SK-N-SH (cell line): Measurements from ENCODE around the gene CNTN4. TPM values are rescaled to one million over a fixed set of nuclear protein-coding genes. Genes with fewer than 3 reads are reported as not detected.

ENCODE experiments used
- CTCF ChIA-PET: fragments of 300-600, 350-600 bp; formaldehyde crosslinking; extraction: SDS; loops from one replicate; lab custom pipeline; 2021; lab: Yijun Ruan, JAX
- POLR2A ChIA-PET: fragments of 350-600 bp; sonication (Branson Sonifier 250); formaldehyde crosslinking; extraction: SDS; loops from one replicate; lab custom pipeline; 2020; ENCODE audit warnings: antibody characterized with exemption, inconsistent platforms; lab: Yijun Ruan, JAX
- DNase-seq: peaks from one replicate; pipeline ENCODE4 v3.0.0; 2012
- H2AFZ ChIP-seq: fragments of 200-600 bp; sonication (generic); 2 replicates; pipeline ENCODE4 v1.8.1; 2016; ENCODE audit warnings: antibody characterized with exemption, mild to moderate bottlenecking, low read depth
- H3F3A ChIP-seq: fragments of 200-600 bp; sonication (generic); replicated peaks from 2 replicates; pipeline ENCODE3; 2016; ENCODE audit warnings: antibody characterized with exemption, mild to moderate bottlenecking; ENCODE audit not compliant: insufficient read depth
- H3K27ac ChIP-seq, 2 experiments: fragments of 200-500 bp in 1 of 2; fragments of 200-600 bp in 1 of 2; sonication (Bioruptor generic) in 1 of 2; sonication (generic), shearing (Covaris generic) in 1 of 2; 2 replicates each; pipeline versions ENCODE4 v1.5.1 to v1.6.1; 2014 to 2016; ENCODE audit warnings: low read depth in 2 of 2, inconsistent platforms in 1 of 2, low read length in 1 of 2, mild to moderate bottlenecking in 1 of 2, mixed read lengths in 1 of 2
- H3K27me3 ChIP-seq: fragments of 200-600 bp; sonication (generic), shearing (Covaris generic); 2 replicates; pipeline ENCODE4 v1.6.1; 2016; ENCODE audit warnings: mixed run types; ENCODE audit not compliant: insufficient read depth
- H3K36me3 ChIP-seq, 2 experiments: fragments of 200-500 bp in 1 of 2; fragments of 200-600 bp in 1 of 2; sonication (Bioruptor generic) in 1 of 2; sonication (generic) in 1 of 2; replicated peaks in 1 of 2; 2 replicates each; pipeline versions ENCODE3 to v1.5.1; 2014 to 2016; ENCODE audit warnings: low read length in 1 of 2, mild to moderate bottlenecking in 1 of 2; ENCODE audit not compliant: insufficient read depth in 2 of 2, control insufficient read depth in 1 of 2
- H3K4me1 ChIP-seq, 2 experiments: fragments of 200-500 bp in 1 of 2; fragments of 200-600 bp in 1 of 2; sonication (Bioruptor generic) in 1 of 2; sonication (generic), shearing (Covaris generic) in 1 of 2; 2 replicates each; pipeline versions ENCODE4 v1.5.1 to v1.6.1; 2014 to 2016; ENCODE audit warnings: low read depth in 1 of 2, low read length in 1 of 2, mixed run types in 1 of 2; ENCODE audit not compliant: insufficient read depth in 2 of 2, control insufficient read depth in 1 of 2
- H3K4me2 ChIP-seq: fragments of 200-600 bp; sonication (generic), shearing (Covaris generic); 2 replicates; pipeline ENCODE4 v1.6.1; 2017; ENCODE audit warnings: mixed run types
- H3K4me3 ChIP-seq, 2 experiments: fragments of 200-500 bp in 1 of 2; fragments of 200-600 bp in 1 of 2; sonication (Bioruptor generic) in 1 of 2; sonication (generic), shearing (Covaris generic) in 1 of 2; 2 replicates each; pipeline versions ENCODE4 v1.5.1 to v1.8.1; 2014 to 2016; ENCODE audit warnings: low read depth in 2 of 2, inconsistent platforms in 1 of 2, low read length in 1 of 2, mild to moderate bottlenecking in 1 of 2, mixed read lengths in 1 of 2, moderate library complexity in 1 of 2
- H3K79me2 ChIP-seq: fragments of 200-600 bp; sonication (generic); 2 replicates; pipeline ENCODE4 v1.8.1; 2017; ENCODE audit warnings: mild to moderate bottlenecking; ENCODE audit not compliant: insufficient read depth
- H3K9ac ChIP-seq: fragments of 200-600 bp; sonication (generic); 2 replicates; pipeline ENCODE4 v1.6.1; 2017; ENCODE audit warnings: mixed run types
- H3K9me2 ChIP-seq: fragments of 200-600 bp; sonication (generic); 2 replicates; pipeline ENCODE4 v1.6.1; 2017; ENCODE audit warnings: mixed run types
- H3K9me3 ChIP-seq: fragments of 200-600 bp; sonication (generic); 2 replicates; pipeline ENCODE4 v1.6.1; 2017; ENCODE audit warnings: mixed run types, mild to moderate bottlenecking, moderate library complexity
- H4K20me1 ChIP-seq: fragments of 200-600 bp; sonication (generic); 2 replicates; pipeline ENCODE4 v1.6.1; 2017; ENCODE audit warnings: mild to moderate bottlenecking, mixed run types; ENCODE audit not compliant: insufficient read depth
- CHD2 ChIP-seq: fragments of 150-350 bp; IDR thresholded peaks from 2 replicates; pipeline ENCODE4 v1.6.1; 2018; ENCODE audit warnings: low read length; ENCODE audit not compliant: partially characterized antibody
- CTCF ChIP-seq: fragments of 200-600 bp; sonication (generic); IDR thresholded peaks from 2 replicates; pipeline ENCODE4 v1.6.1; 2017; ENCODE audit warnings: antibody characterized with exemption, mild to moderate bottlenecking, moderate library complexity
- EP300 ChIP-seq, 2 experiments: IDR thresholded peaks; 2 replicates each; pipeline versions ENCODE4 v1.4.0 to v1.6.1; 2012; ENCODE audit warnings: borderline replicate concordance in 1 of 2, low read depth in 1 of 2, low read length in 1 of 2
- EZH2phosphoT487 ChIP-seq: fragments of 200-600 bp; sonication (generic); IDR thresholded peaks from 2 replicates; pipeline ENCODE4 v1.6.1; 2017; ENCODE audit warnings: low read depth, mixed run types, mild to moderate bottlenecking, antibody characterized with exemption, moderate library complexity, borderline replicate concordance
- FOSL2 ChIP-seq: IDR thresholded peaks from 2 replicates; pipeline ENCODE4 v1.4.0; 2012; ENCODE audit warnings: low read depth, mild to moderate bottlenecking, moderate library complexity, borderline replicate concordance
- FOXJ3 ChIP-seq: sonication (generic); formaldehyde crosslinking; IDR thresholded peaks from 2 replicates; pipeline ENCODE4 v1.5.1; 2020; ENCODE audit warnings: mild to moderate bottlenecking, missing genetic modification reagents
- GABPA ChIP-seq: IDR thresholded peaks from 2 replicates; pipeline ENCODE4 v1.4.0; 2012; ENCODE audit warnings: low read depth, mild to moderate bottlenecking
- GATA2 ChIP-seq: sonication (generic); formaldehyde crosslinking; IDR thresholded peaks from 2 replicates; pipeline ENCODE4 v1.5.0; 2020; ENCODE audit warnings: mild to moderate bottlenecking, missing genetic modification reagents
- MEF2A ChIP-seq: IDR thresholded peaks from 2 replicates; pipeline ENCODE4 v1.4.0; 2012; ENCODE audit warnings: low read depth, borderline replicate concordance
- MXI1 ChIP-seq: IDR thresholded peaks from 2 replicates; pipeline ENCODE4 v1.6.1; 2012; ENCODE audit warnings: mild to moderate bottlenecking, low read depth, low read length, improper control_type of control experiment
- NRF1 ChIP-seq: IDR thresholded peaks from 2 replicates; pipeline ENCODE4 v1.6.1; 2012; ENCODE audit warnings: low read depth, mild to moderate bottlenecking, low read length
- PBX3 ChIP-seq: IDR thresholded peaks from 2 replicates; pipeline ENCODE4; 2012
- POLR2AphosphoS5 ChIP-seq: IDR thresholded peaks from 2 replicates; pipeline ENCODE4 v1.6.1; 2012; ENCODE audit warnings: low read depth, low read length
- RAD21 ChIP-seq: IDR thresholded peaks from 2 replicates; pipeline ENCODE4 v1.6.1; 2012; ENCODE audit warnings: mild to moderate bottlenecking, low read length
- RCOR1 ChIP-seq: fragments of 150-350 bp; IDR thresholded peaks from 2 replicates; pipeline ENCODE4 v1.6.1; 2017; ENCODE audit warnings: antibody characterized with exemption, low read length
- RXRA ChIP-seq: IDR thresholded peaks from 2 replicates; pipeline ENCODE4 v1.4.0; 2012; ENCODE audit warnings: low read depth, mild to moderate bottlenecking, borderline replicate concordance
- SIN3A ChIP-seq: IDR thresholded peaks from 2 replicates; pipeline ENCODE4 v1.6.1; 2012; ENCODE audit warnings: low read depth, mild to moderate bottlenecking, low read length, moderate library complexity, borderline replicate concordance
- SMC3 ChIP-seq: IDR thresholded peaks from 2 replicates; pipeline ENCODE4 v1.6.1; 2012; ENCODE audit warnings: low read depth, low read length, improper control_type of control experiment
- YY1 ChIP-seq: IDR thresholded peaks from 2 replicates; pipeline ENCODE4 v1.4.0; 2012; ENCODE audit warnings: low read depth, mild to moderate bottlenecking
- WGBS: methylation state at CpG from one replicate; pipeline ENCODE4 v1.1.6; 2017; ENCODE audit warnings: low lambda C conversion rate; 5-methylcytosine and 5-hydroxymethylcytosine counted together
- polyA plus RNA-seq, 3 experiments: library from polyadenylated mRNA; depleted of rRNA; stranded (reverse); fragments of >200 nt; gene quantifications; 2 replicates each; pipeline ENCODE4 v1.2.3, GENCODE V29; 2012
- TF ChIP-seq, protein P1 (sequence below): fragments of 150-350 bp; IDR thresholded peaks from 2 replicates; pipeline ENCODE4 v1.6.1; 2016; ENCODE audit warnings: mild to moderate bottlenecking, low read depth, low read length
- TF ChIP-seq, protein P2 (sequence below): IDR thresholded peaks from 2 replicates; pipeline ENCODE4 v1.4.0; 2012; ENCODE audit warnings: low read depth, borderline replicate concordance
- TF ChIP-seq, protein P3 (sequence below): IDR thresholded peaks from 2 replicates; pipeline ENCODE4 v1.4.0; 2012; ENCODE audit warnings: low read depth, borderline replicate concordance

The CNTN4 gene
- polyA plus RNA-seq, 1 of the 3 experiments (the other 2 are of a cell fraction): 0.12 TPM

DNA sequence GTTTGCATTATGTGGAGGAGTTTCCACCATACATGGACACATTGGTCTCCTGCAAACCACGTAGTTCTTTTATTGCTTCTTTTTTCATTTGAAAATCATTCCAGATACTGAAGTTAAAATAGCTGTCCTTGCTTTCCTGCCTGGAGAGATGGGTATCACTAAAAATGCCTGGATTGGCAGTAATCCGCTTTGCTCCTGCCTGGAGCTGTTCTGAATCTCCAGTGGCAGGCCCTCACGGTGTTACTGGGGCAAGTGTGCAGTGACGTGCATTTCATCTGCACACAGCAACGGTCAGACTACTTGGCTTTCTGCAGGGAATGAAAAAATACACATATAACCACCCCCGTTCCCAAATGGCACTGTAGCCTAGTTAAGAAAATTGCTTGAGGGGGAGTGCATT, 738.6 kb downstream of the CNTN4 start (continued):
- no peak for TF ChIP-seq SMC3
- TF ChIP-seq NRF1: no peak
- TF ChIP-seq POLR2AphosphoS5: no peak
- no peak for TF ChIP-seq SIN3A
- no peak for TF ChIP-seq PBX3
- TF ChIP-seq FOSL2: no peak
- TF ChIP-seq, protein P1, sequence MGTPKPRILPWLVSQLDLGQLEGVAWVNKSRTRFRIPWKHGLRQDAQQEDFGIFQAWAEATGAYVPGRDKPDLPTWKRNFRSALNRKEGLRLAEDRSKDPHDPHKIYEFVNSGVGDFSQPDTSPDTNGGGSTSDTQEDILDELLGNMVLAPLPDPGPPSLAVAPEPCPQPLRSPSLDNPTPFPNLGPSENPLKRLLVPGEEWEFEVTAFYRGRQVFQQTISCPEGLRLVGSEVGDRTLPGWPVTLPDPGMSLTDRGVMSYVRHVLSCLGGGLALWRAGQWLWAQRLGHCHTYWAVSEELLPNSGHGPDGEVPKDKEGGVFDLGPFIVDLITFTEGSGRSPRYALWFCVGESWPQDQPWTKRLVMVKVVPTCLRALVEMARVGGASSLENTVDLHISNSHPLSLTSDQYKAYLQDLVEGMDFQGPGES: no peak
- TF ChIP-seq, all 33 proteins: peak for 6

GRCh38 chr3:2837910-2838309, 739.2 kb downstream of the CNTN4 start:
- no peak overlapping the region for H3K4me3 ChIP-seq
- ChIA-PET CTCF (interaction anchor here (0.6 to 2.2 kb wide), 5 partner anchors 32 to 371 kb away, joined by 3 to 7 read pairs (median 3); no protein-coding TSS in a partner anchor), POLR2A (no interaction called here)
- H3K4me1 ChIP-seq: peaks cover 0 to 11% of the 10 kb centered on the region in 2 experiments; a peak in 2 of 4 replicates
- H3K9me2 ChIP-seq: no peaks in the 10 kb centered on the region
- H3K9me3 ChIP-seq: no peaks in the 10 kb centered on the region
- no peak for TF ChIP-seq FOSL2
- no peak for TF ChIP-seq GABPA
- no peak for TF ChIP-seq MEF2A
- no peak for TF ChIP-seq RCOR1
- TF ChIP-seq CTCF: no peak
- no peak for TF ChIP-seq CHD2
- no peak for TF ChIP-seq EP300 (IDR thresholded peaks at IDR 0.05; ENCODE audit: borderline replicate concordance in 1 of 2, low read depth in 1 of 2, low read length in 1 of 2)
- TF ChIP-seq RXRA: no peak
- no peak for TF ChIP-seq POLR2AphosphoS5
- no peak for TF ChIP-seq NRF1
- TF ChIP-seq MXI1: no peak
- TF ChIP-seq GATA2 (CRISPR knock-in tag): no peak
- TF ChIP-seq EZH2phosphoT487: no peak
- TF ChIP-seq PBX3: no peak
- TF ChIP-seq, protein P2, sequence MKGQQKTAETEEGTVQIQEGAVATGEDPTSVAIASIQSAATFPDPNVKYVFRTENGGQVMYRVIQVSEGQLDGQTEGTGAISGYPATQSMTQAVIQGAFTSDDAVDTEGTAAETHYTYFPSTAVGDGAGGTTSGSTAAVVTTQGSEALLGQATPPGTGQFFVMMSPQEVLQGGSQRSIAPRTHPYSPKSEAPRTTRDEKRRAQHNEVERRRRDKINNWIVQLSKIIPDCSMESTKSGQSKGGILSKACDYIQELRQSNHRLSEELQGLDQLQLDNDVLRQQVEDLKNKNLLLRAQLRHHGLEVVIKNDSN: no peak
- no peak for TF ChIP-seq RAD21
- no peak for TF ChIP-seq YY1
- TF ChIP-seq, protein P3, sequence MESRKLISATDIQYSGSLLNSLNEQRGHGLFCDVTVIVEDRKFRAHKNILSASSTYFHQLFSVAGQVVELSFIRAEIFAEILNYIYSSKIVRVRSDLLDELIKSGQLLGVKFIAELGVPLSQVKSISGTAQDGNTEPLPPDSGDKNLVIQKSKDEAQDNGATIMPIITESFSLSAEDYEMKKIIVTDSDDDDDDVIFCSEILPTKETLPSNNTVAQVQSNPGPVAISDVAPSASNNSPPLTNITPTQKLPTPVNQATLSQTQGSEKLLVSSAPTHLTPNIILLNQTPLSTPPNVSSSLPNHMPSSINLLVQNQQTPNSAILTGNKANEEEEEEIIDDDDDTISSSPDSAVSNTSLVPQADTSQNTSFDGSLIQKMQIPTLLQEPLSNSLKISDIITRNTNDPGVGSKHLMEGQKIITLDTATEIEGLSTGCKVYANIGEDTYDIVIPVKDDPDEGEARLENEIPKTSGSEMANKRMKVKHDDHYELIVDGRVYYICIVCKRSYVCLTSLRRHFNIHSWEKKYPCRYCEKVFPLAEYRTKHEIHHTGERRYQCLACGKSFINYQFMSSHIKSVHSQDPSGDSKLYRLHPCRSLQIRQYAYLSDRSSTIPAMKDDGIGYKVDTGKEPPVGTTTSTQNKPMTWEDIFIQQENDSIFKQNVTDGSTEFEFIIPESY: no peak
- TF ChIP-seq FOXJ3 (CRISPR knock-in tag): no peak
- H3K27ac ChIP-seq: peak overlapping the region in 1 of 2 experiments; percentile 78; a peak in 2 of 4 replicates
- H3K27me3 ChIP-seq: no peaks in the 10 kb centered on the region
- no peaks in the 10 kb centered on the region for H3K79me2 ChIP-seq
- no peaks in the 10 kb centered on the region for H3K36me3 ChIP-seq
- H4K20me1 ChIP-seq: no peaks in the 10 kb centered on the region
- H3F3A ChIP-seq: no peaks in the 10 kb centered on the region
- no peak overlapping the region for H3K9ac ChIP-seq
- H3K4me2 ChIP-seq: no peak overlapping the region
- H2AFZ ChIP-seq: no peak overlapping the region
- DNase-seq: peak; percentile 30
- WGBS: 58% methylated on average over 4 of the region's 4 CpGs
